ENCODE results near the gene TCL1B.

The TCL1B gene

DNA sequence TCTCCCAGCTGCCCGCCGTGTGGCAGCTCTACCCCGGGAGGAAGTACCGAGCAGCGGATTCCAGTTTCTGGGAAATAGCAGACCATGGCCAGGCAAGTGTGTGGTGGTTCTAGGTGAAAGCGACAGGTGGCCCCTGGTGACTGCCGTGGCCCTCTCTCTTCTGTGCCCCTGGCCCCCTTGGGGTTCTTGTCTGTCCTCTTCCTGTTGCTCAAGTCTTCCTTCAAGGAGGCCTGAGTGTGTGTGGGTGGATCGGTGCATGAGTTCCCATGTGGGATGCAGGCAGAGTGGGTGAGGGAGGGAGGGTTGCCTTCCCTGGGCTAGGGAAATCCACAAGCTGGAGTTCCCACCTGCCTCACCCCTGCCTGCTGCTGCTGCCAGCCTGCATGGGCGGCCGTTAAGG, 4.6 kb downstream of the TCL1B start:
- in situ Hi-C loops (cut with MboI; ENCODE audit: low sequenced_read_pairs, unreplicated experiment), result no loop called here
- no peak for DNase-seq (ENCODE audit: low spot score)

DNA sequence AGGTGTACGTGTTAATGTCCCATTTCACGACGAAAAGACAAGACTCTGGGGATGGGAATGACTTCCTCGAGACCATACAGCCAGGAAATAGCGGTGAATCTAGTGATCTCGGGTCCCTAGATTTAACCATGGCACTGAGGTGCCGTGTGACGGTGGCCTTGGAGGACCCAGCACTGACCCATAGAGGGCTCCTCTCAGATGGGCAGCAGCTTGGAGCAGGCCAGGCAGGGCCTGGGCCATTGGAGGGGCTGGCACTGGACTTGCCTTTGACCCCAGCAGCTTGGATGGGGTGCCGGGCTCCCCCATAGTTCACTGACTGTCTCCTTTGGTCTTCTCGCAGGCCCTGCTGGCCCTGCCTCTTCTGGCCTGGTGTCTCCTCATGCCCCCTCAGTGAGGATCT, 5.4 kb downstream of the TCL1B start:
- no peak for DNase-seq (ENCODE audit: low spot score)
- TF ChIP-seq, protein P1, sequence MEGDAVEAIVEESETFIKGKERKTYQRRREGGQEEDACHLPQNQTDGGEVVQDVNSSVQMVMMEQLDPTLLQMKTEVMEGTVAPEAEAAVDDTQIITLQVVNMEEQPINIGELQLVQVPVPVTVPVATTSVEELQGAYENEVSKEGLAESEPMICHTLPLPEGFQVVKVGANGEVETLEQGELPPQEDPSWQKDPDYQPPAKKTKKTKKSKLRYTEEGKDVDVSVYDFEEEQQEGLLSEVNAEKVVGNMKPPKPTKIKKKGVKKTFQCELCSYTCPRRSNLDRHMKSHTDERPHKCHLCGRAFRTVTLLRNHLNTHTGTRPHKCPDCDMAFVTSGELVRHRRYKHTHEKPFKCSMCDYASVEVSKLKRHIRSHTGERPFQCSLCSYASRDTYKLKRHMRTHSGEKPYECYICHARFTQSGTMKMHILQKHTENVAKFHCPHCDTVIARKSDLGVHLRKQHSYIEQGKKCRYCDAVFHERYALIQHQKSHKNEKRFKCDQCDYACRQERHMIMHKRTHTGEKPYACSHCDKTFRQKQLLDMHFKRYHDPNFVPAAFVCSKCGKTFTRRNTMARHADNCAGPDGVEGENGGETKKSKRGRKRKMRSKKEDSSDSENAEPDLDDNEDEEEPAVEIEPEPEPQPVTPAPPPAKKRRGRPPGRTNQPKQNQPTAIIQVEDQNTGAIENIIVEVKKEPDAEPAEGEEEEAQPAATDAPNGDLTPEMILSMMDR (IDR thresholded peaks at IDR 0.05; ENCODE audit: borderline replicate concordance, control extremely low read depth, extremely low read depth, insufficient read depth, missing control alignments), result no peak
- in situ Hi-C loops (cut with MboI; ENCODE audit: low sequenced_read_pairs, unreplicated experiment), result no loop called here

More for the DNA sequence above, 4.6 kb downstream of the TCL1B start:
- TF ChIP-seq, protein P1 (IDR thresholded peaks at IDR 0.05; ENCODE audit: borderline replicate concordance, control extremely low read depth, extremely low read depth, insufficient read depth, missing control alignments), result no peak

DNA sequence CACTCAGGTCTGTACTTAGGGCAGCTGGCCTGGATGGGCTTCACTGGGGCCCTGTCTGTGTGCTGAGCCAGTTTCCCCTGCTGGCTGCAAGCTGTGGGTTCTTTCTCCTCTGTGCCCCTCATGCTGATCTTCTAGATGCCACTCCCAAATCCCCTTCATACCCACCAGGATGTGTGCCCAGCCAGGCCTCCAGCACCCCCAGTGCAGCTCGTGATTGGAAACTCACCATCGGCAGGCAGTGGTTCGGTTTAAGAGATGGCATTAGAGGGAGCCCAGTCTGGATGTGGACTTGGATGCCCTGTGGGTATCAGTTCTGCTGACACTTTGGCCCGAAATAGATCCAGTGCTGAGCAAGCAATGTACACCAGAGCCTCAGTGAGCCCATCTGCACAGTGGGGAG, 5.9 kb downstream of the TCL1B start:
- in situ Hi-C loops (cut with MboI; ENCODE audit: low sequenced_read_pairs, unreplicated experiment), result no loop called here
- TF ChIP-seq, protein P1 (IDR thresholded peaks at IDR 0.05; ENCODE audit: borderline replicate concordance, control extremely low read depth, extremely low read depth, insufficient read depth, missing control alignments), result no peak

DNA sequence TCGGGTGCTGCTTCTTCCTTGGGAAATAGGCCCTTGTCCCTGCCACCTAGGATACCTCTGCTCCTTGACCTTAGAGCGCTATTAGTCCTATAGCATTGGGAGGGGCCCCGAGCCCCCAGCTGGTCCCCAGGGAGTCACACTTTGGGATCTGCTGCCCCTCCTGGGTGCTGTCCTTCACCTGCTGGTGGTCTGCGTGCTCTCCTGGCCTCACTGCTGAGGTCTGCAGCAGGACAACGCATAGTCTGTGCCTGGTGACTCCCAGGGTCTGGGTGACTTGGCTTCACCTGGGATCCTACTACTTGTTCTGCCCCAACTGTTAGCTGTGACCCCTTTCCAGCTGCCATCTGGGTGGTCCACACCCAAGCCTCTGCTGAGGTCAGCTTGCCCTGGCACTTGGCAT, 8.8 kb downstream of the TCL1B start:
- in situ Hi-C loops (cut with MboI; ENCODE audit: low sequenced_read_pairs, unreplicated experiment), result no loop called here
- TF ChIP-seq, protein P1 (IDR thresholded peaks at IDR 0.05; ENCODE audit: borderline replicate concordance, control extremely low read depth, extremely low read depth, insufficient read depth, missing control alignments), result no peak
- no peak for DNase-seq (ENCODE audit: low spot score)

More for the DNA sequence above, 5.9 kb downstream of the TCL1B start:
- DNase-seq (ENCODE audit: low spot score), result no peak

DNA sequence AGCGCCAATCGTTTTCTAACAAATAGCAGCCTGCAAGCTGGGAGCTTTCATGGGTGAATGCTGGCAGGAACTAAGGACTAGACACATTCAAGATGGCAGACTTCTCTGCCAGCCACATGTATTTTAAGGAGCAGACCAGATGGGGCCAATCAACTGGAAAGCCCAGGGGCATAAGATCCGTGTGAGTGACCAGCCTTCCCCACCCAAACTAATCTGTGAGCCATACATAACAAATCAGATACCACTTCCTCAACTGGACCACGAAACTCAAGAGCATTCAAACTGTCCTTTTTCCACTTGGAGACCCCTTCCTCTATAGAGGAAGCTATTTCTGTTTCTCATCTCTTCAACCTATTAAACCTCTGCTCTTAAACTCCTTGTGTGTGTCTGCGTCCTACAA, 9.7 kb downstream of the TCL1B start:
- TF ChIP-seq, protein P1 (IDR thresholded peaks at IDR 0.05; ENCODE audit: borderline replicate concordance, control extremely low read depth, extremely low read depth, insufficient read depth, missing control alignments), result no peak
- in situ Hi-C loops (cut with MboI; ENCODE audit: low sequenced_read_pairs, unreplicated experiment), result no loop called here
- no peak for DNase-seq (ENCODE audit: low spot score)

DNA sequence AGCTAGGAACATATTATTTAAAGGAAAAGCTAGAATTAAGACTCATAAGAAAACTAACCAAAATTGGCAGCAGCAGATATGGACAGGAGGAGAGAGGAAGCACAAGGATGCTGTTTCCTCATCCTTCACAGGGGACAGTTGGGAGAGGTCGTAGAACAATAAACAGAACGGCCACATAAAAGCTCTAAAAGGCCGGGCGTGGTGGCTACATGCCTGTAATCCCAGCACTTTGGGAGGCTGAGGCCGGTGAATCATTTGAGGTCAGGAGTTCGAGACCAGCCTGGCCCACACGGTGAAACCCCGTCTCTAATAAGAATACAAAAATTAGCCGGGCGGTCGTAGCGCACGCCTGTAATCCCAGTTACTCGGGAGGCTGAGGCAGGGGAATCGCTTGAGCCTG, 10.5 kb downstream of the TCL1B start:
- no peak for DNase-seq (ENCODE audit: low spot score)
- in situ Hi-C loops (cut with MboI; ENCODE audit: low sequenced_read_pairs, unreplicated experiment), result no loop called here

More for the DNA sequence above, 10.5 kb downstream of the TCL1B start:
- TF ChIP-seq, protein P1 (IDR thresholded peaks at IDR 0.05; ENCODE audit: borderline replicate concordance, control extremely low read depth, extremely low read depth, insufficient read depth, missing control alignments), result no peak
